GM13976 (cell line): Measurements from ENCODE around the gene GPRIN3.

ENCODE experiments used
- DNase-seq: peaks from one replicate; pipeline ENCODE4 v3.0.0; 2012; ENCODE audit warnings: low spot score
- in situ Hi-C: fragments of 300-500 bp; cut with MboI; formaldehyde crosslinking; loops from one replicate; pipeline ENCODE4 v1.12.0; 2022; ENCODE audit warnings: low sequenced_read_pairs, mixed read lengths, inconsistent platforms; ENCODE audit not compliant: unreplicated experiment
- TF ChIP-seq, protein P1 (sequence below): IDR thresholded peaks from 2 replicates; pipeline ENCODE4 v1.5.1; 2012; ENCODE audit warnings: borderline replicate concordance, mild to moderate bottlenecking; ENCODE audit not compliant: insufficient read depth; ENCODE audit errors: extremely low read depth, missing control alignments, control extremely low read depth

Gene GPRIN3

DNA sequence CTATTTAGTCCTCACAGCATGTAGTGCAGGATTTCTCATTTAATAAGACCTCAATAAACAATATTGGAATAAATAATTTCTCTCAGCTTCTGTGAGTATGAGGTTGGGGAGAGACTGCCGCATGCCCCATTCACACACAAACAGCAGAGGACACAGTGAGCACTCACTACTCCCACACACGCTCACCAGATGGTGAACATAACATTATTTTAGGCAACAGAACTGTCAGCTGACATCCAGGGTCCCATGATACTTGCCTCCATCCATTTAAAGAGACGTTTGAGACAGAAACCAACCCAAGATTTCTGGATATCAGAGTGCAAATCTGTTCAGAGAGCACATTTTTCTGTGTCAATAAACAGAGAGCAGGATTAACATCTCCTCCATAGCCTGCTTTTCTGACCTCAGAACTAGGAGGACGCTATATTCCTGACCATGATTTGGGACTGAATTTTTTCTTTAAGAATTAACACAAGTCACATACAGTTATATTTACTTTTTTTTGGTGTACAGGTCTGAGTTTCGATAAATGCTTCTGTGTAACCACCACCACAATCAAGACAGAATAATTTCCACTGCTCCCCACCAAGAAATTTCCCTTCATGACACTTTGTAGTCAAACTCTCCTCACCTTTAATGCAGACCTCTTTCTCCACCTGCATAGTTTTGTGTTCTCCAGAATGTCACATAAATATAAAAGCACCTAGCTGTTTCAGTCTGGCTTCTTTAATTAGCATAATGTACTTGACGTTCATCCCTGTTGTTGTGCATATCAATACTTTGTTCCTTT lies 16.7 kb downstream of the GPRIN3 start:
- no peak for DNase-seq
- TF ChIP-seq, protein P1, sequence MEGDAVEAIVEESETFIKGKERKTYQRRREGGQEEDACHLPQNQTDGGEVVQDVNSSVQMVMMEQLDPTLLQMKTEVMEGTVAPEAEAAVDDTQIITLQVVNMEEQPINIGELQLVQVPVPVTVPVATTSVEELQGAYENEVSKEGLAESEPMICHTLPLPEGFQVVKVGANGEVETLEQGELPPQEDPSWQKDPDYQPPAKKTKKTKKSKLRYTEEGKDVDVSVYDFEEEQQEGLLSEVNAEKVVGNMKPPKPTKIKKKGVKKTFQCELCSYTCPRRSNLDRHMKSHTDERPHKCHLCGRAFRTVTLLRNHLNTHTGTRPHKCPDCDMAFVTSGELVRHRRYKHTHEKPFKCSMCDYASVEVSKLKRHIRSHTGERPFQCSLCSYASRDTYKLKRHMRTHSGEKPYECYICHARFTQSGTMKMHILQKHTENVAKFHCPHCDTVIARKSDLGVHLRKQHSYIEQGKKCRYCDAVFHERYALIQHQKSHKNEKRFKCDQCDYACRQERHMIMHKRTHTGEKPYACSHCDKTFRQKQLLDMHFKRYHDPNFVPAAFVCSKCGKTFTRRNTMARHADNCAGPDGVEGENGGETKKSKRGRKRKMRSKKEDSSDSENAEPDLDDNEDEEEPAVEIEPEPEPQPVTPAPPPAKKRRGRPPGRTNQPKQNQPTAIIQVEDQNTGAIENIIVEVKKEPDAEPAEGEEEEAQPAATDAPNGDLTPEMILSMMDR, result no peak
- in situ Hi-C loops, result no loop called here

DNA sequence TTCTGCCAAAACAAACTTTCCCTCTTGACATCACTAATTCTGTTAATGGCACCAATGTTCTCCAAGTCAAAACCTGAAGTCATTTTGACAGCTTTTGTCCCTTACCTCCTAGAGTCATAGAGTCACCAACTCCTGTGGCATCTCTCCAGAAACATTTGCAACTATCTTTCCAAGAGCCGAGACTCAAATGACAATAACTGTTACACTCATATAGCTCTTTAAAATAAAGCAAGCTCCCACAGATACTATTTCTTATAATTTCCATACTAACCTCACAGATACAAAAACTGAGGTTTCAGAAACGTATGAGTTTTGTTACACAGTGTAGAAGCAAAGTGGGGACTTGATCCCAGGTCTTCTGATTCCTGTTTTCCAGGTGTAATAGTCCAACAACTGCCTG lies 18.3 kb downstream of the GPRIN3 start:
- in situ Hi-C loops, result no loop called here
- no peak for DNase-seq
- TF ChIP-seq, protein P1, result no peak

DNA sequence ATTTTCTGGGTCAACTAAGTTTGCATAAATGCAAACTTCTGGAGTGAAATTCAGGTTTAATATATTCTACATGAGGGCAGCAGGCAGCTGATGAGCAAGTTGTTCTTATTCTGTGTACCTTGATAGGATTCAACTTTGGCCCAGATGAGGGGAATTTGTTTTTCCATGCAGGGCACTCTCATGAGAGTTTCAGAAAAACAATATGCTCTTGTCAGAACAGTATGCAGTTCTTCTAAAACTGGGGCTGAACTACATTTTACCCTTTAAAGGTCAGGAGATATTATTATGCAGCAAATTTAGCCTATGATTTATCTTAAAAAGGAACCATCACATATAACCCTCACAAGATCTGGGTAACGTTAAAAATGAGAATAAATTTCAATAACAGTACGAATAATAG lies 19.2 kb downstream of the GPRIN3 start:
- DNase-seq, result no peak
- TF ChIP-seq, protein P1, result no peak
- in situ Hi-C loops, result no loop called here

DNA sequence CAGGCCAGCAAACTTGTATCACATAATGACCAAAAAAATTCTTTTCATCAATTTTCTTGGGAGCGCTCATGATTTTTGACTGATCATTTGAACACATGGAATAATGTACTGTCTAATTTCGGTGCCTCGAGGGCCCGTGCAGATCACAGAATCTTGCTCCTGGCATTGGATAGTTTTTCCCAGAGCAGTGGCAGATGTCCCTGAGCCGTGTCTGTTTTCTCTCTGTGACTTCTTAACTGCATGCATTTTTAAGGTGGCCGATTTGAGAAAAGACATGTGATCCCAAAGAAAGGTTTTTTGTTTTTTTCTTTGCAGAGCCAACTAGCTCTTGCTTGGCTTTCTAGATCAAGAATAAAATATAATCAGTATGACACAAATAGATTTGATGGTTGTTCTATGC lies 19.7 kb downstream of the GPRIN3 start:
- DNase-seq, result no peak
- in situ Hi-C loops, result no loop called here
- TF ChIP-seq, protein P1, result no peak

DNA sequence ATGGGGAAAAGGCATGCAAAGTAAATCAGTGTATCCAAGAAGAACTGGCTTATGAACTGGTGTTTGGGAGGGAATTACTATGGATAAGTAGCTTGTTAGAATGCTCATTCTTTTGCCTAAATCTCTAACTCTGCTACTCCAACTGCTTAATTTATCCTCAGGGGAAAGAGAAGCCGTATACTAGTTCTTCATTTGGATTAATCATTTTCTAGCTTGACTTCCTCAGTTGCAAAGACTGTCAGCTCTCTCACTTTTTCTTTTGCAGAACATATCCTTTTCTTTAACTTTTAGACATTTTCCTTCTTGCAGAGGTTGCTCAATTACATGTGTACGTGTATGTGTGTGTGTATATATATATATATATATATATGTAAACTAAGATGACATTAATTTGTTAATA lies 21.9 kb downstream of the GPRIN3 start:
- DNase-seq, result no peak
- in situ Hi-C loops, result no loop called here
- TF ChIP-seq, protein P1, result no peak

DNA sequence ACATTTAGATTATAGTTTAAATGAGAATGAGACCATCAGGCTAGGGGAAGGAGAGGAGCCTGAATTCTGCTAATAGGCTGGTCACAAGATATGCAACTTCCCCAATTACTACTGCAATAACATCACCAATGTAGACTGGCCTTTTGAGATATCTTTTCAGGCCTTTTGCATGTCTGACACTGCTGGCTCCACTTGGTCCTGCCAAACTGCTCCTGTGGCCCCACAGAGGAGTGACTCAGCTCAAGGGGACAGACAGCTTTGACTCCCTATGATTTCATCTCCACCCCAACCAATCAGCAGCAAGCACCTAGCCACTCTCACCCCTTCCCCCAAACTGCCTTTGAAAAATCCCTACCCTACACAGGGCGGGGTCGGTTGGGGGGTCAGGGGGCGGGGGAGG lies 22.8 kb downstream of the GPRIN3 start:
- in situ Hi-C loops, result no loop called here
- DNase-seq, result no peak
- TF ChIP-seq, protein P1, result no peak
